WTC11 (cell line): ENCODE data around the gene XRCC5. TPM values are rescaled to one million over a fixed set of nuclear protein-coding genes. Genes with fewer than 3 reads are reported as not detected.
A peak's percentile ranks its signal among the peaks of the same experiment; 100 is the strongest.

Experiments
- ATAC-seq: fragments of 200-7000 bp; cut with Tn5 transposase; 2 replicates; pipeline ENCODE4 v1.10.0; 2021; ENCODE audit warnings: mild to moderate bottlenecking, moderate library complexity
- CTCF ChIA-PET: fragments of 300-600 bp; sonication (Branson Sonifier 250); formaldehyde crosslinking; loops from one replicate; lab custom pipeline; 2021; ENCODE audit warnings: antibody characterized with exemption; lab: Charles Lee
- POLR2A ChIA-PET: fragments of 350-600 bp; sonication (Branson Sonifier 250); formaldehyde crosslinking; loops from one replicate; lab custom pipeline; 2021; ENCODE audit warnings: antibody characterized with exemption; lab: Charles Lee
- DNase-seq: peaks from one replicate; pipeline ENCODE4 v3.0.0; 2021; ENCODE audit warnings: low spot score
- H3K27ac Mint-ChIP-seq: 2 replicates; pipeline ENCODE4 v1.8.0; 2021; ENCODE audit warnings: mixed read lengths
- H3K27me3 Mint-ChIP-seq: 2 replicates; pipeline ENCODE4 v1.8.0; 2021; ENCODE audit warnings: low read depth, mild to moderate bottlenecking, moderate library complexity, mixed read lengths
- H3K36me3 Mint-ChIP-seq: 2 replicates; pipeline ENCODE4 v1.8.0; 2021; ENCODE audit warnings: mixed read lengths
- H3K4me1 Mint-ChIP-seq: 2 replicates; pipeline ENCODE4 v1.8.0; 2022; ENCODE audit warnings: mixed read lengths
- H3K4me3 Mint-ChIP-seq: 2 replicates; pipeline ENCODE4 v1.8.0; 2021; ENCODE audit warnings: mild to moderate bottlenecking, moderate library complexity, mixed read lengths
- H3K9me3 Mint-ChIP-seq: 2 replicates; pipeline ENCODE4 v1.8.0; 2021; ENCODE audit warnings: mixed read lengths
- CREB1 ChIP-seq: sonication (generic); formaldehyde crosslinking; IDR thresholded peaks from 2 replicates; pipeline ENCODE4 v1.8.0; 2023; ENCODE audit warnings: mild to moderate bottlenecking, missing genetic modification reagents
- CREM ChIP-seq: sonication (generic); formaldehyde crosslinking; IDR thresholded peaks from 2 replicates; pipeline ENCODE4 v1.8.1; 2022; ENCODE audit warnings: mild to moderate bottlenecking, missing genetic modification reagents, moderate library complexity
- ELF4 ChIP-seq: sonication (generic); formaldehyde crosslinking; IDR thresholded peaks from 2 replicates; pipeline ENCODE4 v1.8.1; 2022; ENCODE audit warnings: low read depth, mild to moderate bottlenecking, moderate library complexity, missing genetic modification reagents
- EMX1 ChIP-seq: fragments of 250-450 bp; sonication (Bioruptor Pico); IDR thresholded peaks from 2 replicates; pipeline ENCODE4 v1.8.0; 2021; ENCODE audit warnings: mild to moderate bottlenecking
- JAZF1 ChIP-seq: fragments of 250-450 bp; sonication (Bioruptor Pico); IDR thresholded peaks from 2 replicates; pipeline ENCODE4 v1.9.0; 2021; ENCODE audit warnings: moderate library complexity, mild to moderate bottlenecking, inconsistent platforms
- JUN ChIP-seq: sonication (generic); formaldehyde crosslinking; IDR thresholded peaks from 2 replicates; pipeline ENCODE4 v1.8.0; 2023; ENCODE audit warnings: mild to moderate bottlenecking, missing genetic modification reagents
- RELA ChIP-seq: sonication (generic); formaldehyde crosslinking; IDR thresholded peaks from 2 replicates; pipeline ENCODE4 v1.8.1; 2022; ENCODE audit warnings: missing genetic modification reagents, mild to moderate bottlenecking, borderline replicate concordance
- SOX15 ChIP-seq: fragments of 250-450 bp; sonication (Bioruptor Pico); IDR thresholded peaks from 2 replicates; pipeline ENCODE4 v1.9.0; 2021; ENCODE audit warnings: mild to moderate bottlenecking
- TEAD1 ChIP-seq: sonication (generic); formaldehyde crosslinking; IDR thresholded peaks from 2 replicates; pipeline ENCODE4 v1.8.0; 2022; ENCODE audit warnings: mild to moderate bottlenecking, missing genetic modification reagents
- TP53 ChIP-seq: sonication (generic); formaldehyde crosslinking; IDR thresholded peaks from 2 replicates; pipeline ENCODE4 v1.8.1; 2023; ENCODE audit warnings: mild to moderate bottlenecking, missing genetic modification reagents
- ZBTB21 ChIP-seq: sonication (generic); formaldehyde crosslinking; IDR thresholded peaks from 2 replicates; pipeline ENCODE4 v1.8.1; 2023; ENCODE audit warnings: mild to moderate bottlenecking, missing genetic modification reagents, borderline replicate concordance
- ZNF232 ChIP-seq: sonication (generic); formaldehyde crosslinking; IDR thresholded peaks from 2 replicates; pipeline ENCODE4 v1.8.0; 2022; ENCODE audit warnings: mild to moderate bottlenecking, missing genetic modification reagents
- ZNF317 ChIP-seq: sonication (generic); formaldehyde crosslinking; IDR thresholded peaks from 2 replicates; pipeline ENCODE4 v1.8.1; 2023; ENCODE audit warnings: low read depth, mild to moderate bottlenecking, moderate library complexity, missing genetic modification reagents, borderline replicate concordance
- total RNA-seq: library from RNA; stranded (reverse); gene quantifications from 3 replicates; pipeline ENCODE4 v1.2.3, GENCODE V29; 2021
- TF ChIP-seq, protein P1 (sequence below): sonication (generic); formaldehyde crosslinking; IDR thresholded peaks from 2 replicates; pipeline ENCODE4 v1.8.1; 2023; ENCODE audit warnings: mild to moderate bottlenecking, missing genetic modification reagents, moderate library complexity
- TF ChIP-seq, protein P2 (sequence below): sonication (generic); formaldehyde crosslinking; IDR thresholded peaks from 2 replicates; pipeline ENCODE4 v1.8.1; 2023; ENCODE audit warnings: mild to moderate bottlenecking, missing genetic modification reagents, borderline replicate concordance
- TF ChIP-seq, protein P3 (sequence below): sonication (generic); formaldehyde crosslinking; IDR thresholded peaks from 2 replicates; pipeline ENCODE4 v1.8.0; 2022; ENCODE audit warnings: mild to moderate bottlenecking, missing genetic modification reagents
- TF ChIP-seq, protein P4 (sequence below): fragments of 250-450 bp; sonication (Bioruptor Pico); conservative IDR thresholded peaks from 2 replicates; pipeline ENCODE4 v1.9.0; 2021; ENCODE audit warnings: mild to moderate bottlenecking
- TF ChIP-seq, protein P5 (sequence below): fragments of 250-450 bp; sonication (Bioruptor Pico); IDR thresholded peaks from 2 replicates; pipeline ENCODE4 v1.9.0; 2021; ENCODE audit warnings: moderate library complexity, mild to moderate bottlenecking, inconsistent platforms, borderline replicate concordance
- TF ChIP-seq, protein P6 (sequence below): fragments of 200-600 bp; IDR thresholded peaks from 2 replicates; pipeline ENCODE4 v1.8.0; 2022; ENCODE audit warnings: antibody characterized with exemption

Gene XRCC5
- total RNA-seq, 1 experiment from 2014 or later, result 522 TPM

DNA sequence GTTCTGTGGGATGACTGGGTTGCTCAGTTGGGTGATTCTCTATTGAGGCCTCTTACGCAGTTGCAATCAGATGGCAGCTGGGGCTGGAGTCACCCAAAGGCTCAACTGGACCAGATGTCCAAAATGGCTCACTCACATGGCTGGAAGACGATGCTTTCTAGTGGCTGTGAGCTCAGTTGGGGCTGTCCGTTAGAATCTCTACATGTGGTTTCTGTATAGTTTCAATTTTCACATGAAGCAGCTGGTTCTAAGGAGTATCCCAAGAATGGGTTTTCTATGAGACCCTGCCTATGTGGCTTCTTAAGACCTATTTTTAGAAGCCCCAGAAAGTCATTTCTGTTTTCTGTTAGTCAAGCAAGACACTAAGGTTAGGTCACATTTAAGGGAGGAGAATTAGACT is 4.4 kb downstream of the XRCC5 start:
- DNase-seq, result no peak
- TF ChIP-seq ZNF232 (CRISPR knock-in tag) (no peak), SOX15 (no peak)
- TF ChIP-seq, all 79 proteins: peak for 0
- Mint-ChIP-seq H3K4me1 (peaks cover 52% of the 10 kb centered on the region), H3K9me3 (no peaks in the 10 kb centered on the region), H3K27ac (peak overlapping the region; percentile 94), H3K36me3 (peaks cover 84% of the 10 kb centered on the region), H3K27me3 (no peaks in the 10 kb centered on the region), H3K4me3 (no peak overlapping the region)
- no peak for ATAC-seq
- ChIA-PET POLR2A (interaction anchor here (2.0 kb wide), 1 partner anchor 32 kb away, joined by 6 read pairs; the partner anchor contains the start of genes PECR and TMEM169), CTCF (interaction anchor here (1.2 to 1.5 kb wide), 4 partner anchors 27 to 80 kb away, joined by 4 to 12 read pairs (median 6); no protein-coding TSS in a partner anchor)

DNA sequence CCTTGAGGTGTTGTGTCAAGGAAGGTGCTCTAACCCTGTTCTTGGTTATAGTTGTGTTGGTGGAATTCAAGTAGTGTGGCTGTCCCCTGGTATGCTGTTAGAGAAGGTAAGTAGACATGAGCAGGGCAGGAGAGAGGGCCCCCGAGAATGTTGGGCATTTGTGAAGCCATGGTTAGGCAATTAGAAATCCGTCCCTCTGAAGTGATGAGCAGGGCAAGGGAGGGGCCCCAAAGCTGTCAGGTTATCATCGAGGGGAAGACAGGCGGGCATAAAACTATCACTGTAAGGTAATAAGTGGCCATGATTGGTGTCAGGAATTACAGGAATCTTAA is 5.2 kb downstream of the XRCC5 start:
- Mint-ChIP-seq H3K27ac (peak overlapping the region; percentile 94), H3K27me3 (no peaks in the 10 kb centered on the region), H3K9me3 (no peaks in the 10 kb centered on the region), H3K36me3 (peaks cover 91% of the 10 kb centered on the region), H3K4me3 (no peak overlapping the region), H3K4me1 (peaks cover 47% of the 10 kb centered on the region)
- DNase-seq (no peak), ATAC-seq (peak; percentile 69)
- ChIA-PET POLR2A (interaction anchor here (0.6 to 2.0 kb wide), 4 partner anchors 31 to 286 kb away, joined by 3 to 6 read pairs (median 3); partner anchors contain the start of genes PECR and TMEM169), CTCF (interaction anchor here (0.5 to 1.5 kb wide), 38 partner anchors 10 to 673 kb away, joined by 3 to 26 read pairs (median 4); partner anchors contain the start of genes PECR, RPL37A and TMEM169)
- TF ChIP-seq TP53 (CRISPR knock-in tag) (no peak), CREM (no peak), CREB1 (no peak), TEAD1 (0 out of 2 replicates have a peak, but pooled peaks have one; percentile 18), EMX1 (CRISPR knock-in tag) (no peak)
- TF ChIP-seq, protein P1, sequence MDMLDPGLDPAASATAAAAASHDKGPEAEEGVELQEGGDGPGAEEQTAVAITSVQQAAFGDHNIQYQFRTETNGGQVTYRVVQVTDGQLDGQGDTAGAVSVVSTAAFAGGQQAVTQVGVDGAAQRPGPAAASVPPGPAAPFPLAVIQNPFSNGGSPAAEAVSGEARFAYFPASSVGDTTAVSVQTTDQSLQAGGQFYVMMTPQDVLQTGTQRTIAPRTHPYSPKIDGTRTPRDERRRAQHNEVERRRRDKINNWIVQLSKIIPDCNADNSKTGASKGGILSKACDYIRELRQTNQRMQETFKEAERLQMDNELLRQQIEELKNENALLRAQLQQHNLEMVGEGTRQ (CRISPR knock-in tag), result no peak
- TF ChIP-seq, protein P2, sequence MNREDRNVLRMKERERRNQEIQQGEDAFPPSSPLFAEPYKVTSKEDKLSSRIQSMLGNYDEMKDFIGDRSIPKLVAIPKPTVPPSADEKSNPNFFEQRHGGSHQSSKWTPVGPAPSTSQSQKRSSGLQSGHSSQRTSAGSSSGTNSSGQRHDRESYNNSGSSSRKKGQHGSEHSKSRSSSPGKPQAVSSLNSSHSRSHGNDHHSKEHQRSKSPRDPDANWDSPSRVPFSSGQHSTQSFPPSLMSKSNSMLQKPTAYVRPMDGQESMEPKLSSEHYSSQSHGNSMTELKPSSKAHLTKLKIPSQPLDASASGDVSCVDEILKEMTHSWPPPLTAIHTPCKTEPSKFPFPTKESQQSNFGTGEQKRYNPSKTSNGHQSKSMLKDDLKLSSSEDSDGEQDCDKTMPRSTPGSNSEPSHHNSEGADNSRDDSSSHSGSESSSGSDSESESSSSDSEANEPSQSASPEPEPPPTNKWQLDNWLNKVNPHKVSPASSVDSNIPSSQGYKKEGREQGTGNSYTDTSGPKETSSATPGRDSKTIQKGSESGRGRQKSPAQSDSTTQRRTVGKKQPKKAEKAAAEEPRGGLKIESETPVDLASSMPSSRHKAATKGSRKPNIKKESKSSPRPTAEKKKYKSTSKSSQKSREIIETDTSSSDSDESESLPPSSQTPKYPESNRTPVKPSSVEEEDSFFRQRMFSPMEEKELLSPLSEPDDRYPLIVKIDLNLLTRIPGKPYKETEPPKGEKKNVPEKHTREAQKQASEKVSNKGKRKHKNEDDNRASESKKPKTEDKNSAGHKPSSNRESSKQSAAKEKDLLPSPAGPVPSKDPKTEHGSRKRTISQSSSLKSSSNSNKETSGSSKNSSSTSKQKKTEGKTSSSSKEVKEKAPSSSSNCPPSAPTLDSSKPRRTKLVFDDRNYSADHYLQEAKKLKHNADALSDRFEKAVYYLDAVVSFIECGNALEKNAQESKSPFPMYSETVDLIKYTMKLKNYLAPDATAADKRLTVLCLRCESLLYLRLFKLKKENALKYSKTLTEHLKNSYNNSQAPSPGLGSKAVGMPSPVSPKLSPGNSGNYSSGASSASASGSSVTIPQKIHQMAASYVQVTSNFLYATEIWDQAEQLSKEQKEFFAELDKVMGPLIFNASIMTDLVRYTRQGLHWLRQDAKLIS (CRISPR knock-in tag), result 0 out of 2 replicates have a peak, but pooled peaks have one; percentile 30

DNA sequence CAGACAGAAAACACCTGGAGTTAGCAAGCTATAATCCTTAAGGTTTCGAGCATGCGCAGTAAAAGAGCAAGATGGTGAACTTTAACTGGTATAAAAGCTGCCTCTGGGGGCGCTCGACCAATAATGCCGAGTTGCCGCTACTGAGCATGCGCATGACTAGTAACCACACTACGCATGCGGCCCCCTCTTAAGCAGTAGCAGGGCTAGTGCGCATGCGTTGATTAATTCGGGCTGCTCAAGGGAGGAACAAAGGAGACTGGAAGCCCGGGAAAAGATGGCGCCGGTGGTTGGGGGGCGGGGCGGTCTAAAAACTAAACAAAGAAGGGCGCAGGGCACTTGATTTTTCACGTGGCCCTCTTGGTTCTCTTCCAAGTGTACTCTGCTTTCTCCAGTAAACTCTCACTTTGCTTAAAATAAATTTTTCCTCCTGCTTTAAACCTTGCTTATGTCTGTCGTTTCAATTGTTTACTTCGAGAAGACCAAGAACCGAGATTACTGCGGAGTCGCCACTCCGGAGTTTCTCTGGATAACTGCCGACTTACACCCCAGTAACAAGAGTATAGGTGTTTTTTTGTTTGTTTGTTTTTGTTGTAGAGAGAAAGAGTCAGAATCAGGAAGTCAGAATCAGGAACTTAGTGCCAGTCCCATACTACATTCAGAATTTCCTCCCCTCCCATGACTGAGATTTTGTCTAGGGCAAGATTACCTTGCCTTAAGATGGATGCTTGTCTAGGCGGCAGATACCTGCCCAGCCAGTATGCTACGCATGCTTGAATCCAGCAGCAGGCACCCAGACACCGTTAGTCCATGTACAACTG is 5.8 kb downstream of the XRCC5 start:
- peak; percentile 98 for DNase-seq
- POLR2A ChIA-PET, result interaction anchor here (0.6 to 2.0 kb wide), 4 partner anchors 31 to 285 kb away, joined by 3 to 6 read pairs (median 3); partner anchors contain the start of genes PECR and TMEM169
- Mint-ChIP-seq H3K4me3 (peak overlapping the region; percentile 77), H3K27me3 (no peaks in the 10 kb centered on the region), H3K27ac (peak overlapping the region; percentile 98), H3K36me3 (peaks cover 93% of the 10 kb centered on the region), H3K9me3 (no peaks in the 10 kb centered on the region), H3K4me1 (peaks cover 47% of the 10 kb centered on the region)
- CTCF ChIA-PET, result interaction anchor here (0.6 to 1.5 kb wide), 37 partner anchors 9 to 384 kb away, joined by 3 to 26 read pairs (median 4); partner anchors contain the start of genes PECR, RPL37A and TMEM169
- ATAC-seq, result peak; percentile 91
- TF ChIP-seq JAZF1 (CRISPR knock-in tag) (no peak), RELA (CRISPR knock-in tag) (no peak), ELF4 (CRISPR knock-in tag) (no peak), ZBTB21 (no peak), ZNF317 (no peak), EMX1 (CRISPR knock-in tag) (peak; percentile 90; the same call in 1 of the 2 replicates), CREB1 (no peak), JUN (CRISPR knock-in tag) (no peak), CREM (peak; percentile 60; the same call in 1 of the 2 replicates)
- TF ChIP-seq, protein P3, sequence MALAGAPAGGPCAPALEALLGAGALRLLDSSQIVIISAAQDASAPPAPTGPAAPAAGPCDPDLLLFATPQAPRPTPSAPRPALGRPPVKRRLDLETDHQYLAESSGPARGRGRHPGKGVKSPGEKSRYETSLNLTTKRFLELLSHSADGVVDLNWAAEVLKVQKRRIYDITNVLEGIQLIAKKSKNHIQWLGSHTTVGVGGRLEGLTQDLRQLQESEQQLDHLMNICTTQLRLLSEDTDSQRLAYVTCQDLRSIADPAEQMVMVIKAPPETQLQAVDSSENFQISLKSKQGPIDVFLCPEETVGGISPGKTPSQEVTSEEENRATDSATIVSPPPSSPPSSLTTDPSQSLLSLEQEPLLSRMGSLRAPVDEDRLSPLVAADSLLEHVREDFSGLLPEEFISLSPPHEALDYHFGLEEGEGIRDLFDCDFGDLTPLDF (CRISPR knock-in tag), result no peak
- TF ChIP-seq, protein P4, sequence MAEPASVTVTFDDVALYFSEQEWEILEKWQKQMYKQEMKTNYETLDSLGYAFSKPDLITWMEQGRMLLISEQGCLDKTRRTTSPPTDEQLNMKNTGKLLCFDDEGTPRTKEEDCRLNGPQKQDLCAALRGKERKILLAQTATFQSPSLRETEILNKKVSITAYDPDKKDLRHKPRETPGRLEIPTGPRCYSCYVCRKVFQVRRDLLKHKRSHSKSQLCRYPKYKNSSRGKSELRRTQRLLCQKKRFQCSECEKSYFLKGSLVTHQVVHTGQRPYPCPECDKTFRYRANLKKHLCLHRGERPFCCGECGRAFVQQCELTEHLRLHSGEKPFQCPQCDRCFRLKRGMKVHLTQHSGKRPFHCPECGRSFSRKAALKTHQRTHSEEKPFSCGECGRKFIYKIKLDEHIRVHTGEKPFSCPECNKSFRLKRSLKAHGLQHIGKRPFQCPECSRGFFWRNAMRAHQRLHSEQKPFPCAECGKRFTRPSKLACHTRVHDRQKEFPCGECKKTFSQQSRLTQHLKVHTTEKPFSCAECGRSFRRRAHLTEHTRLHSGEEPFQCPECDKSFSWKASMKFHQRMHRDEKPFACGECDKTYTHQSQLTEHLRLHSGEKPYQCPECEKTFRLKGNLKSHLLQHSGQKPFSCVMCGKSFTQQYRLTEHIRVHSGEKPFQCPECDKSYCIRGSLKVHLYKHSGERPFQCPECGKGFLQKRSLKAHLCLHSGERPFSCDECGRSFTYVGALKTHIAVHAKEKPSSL (CRISPR knock-in tag), result peak; percentile 65
- TF ChIP-seq, protein P5, sequence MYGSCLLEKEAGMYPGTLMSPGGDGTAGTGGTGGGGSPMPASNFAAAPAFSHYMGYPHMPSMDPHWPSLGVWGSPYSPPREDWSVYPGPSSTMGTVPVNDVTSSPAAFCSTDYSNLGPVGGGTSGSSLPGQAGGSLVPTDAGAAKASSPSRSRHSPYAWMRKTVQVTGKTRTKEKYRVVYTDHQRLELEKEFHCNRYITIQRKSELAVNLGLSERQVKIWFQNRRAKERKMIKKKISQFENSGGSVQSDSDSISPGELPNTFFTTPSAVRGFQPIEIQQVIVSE, result no peak
- TF ChIP-seq, protein P6, sequence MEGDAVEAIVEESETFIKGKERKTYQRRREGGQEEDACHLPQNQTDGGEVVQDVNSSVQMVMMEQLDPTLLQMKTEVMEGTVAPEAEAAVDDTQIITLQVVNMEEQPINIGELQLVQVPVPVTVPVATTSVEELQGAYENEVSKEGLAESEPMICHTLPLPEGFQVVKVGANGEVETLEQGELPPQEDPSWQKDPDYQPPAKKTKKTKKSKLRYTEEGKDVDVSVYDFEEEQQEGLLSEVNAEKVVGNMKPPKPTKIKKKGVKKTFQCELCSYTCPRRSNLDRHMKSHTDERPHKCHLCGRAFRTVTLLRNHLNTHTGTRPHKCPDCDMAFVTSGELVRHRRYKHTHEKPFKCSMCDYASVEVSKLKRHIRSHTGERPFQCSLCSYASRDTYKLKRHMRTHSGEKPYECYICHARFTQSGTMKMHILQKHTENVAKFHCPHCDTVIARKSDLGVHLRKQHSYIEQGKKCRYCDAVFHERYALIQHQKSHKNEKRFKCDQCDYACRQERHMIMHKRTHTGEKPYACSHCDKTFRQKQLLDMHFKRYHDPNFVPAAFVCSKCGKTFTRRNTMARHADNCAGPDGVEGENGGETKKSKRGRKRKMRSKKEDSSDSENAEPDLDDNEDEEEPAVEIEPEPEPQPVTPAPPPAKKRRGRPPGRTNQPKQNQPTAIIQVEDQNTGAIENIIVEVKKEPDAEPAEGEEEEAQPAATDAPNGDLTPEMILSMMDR, result peak; percentile 89
